ENCODE data around the gene LSM14A. TPM values are rescaled to one million over a fixed set of nuclear protein-coding genes. Genes with fewer than 3 reads are reported as not detected.
"Not testable (repeated sequence)": the region's sequence is repeated elsewhere in the genome, so short reads cannot be mapped to it uniquely, and the experiment has no call there.

LSM14A gene
- polyA plus RNA-seq, 3 donors, result 73.2 to 91.8 (median 82.7) TPM

DNA sequence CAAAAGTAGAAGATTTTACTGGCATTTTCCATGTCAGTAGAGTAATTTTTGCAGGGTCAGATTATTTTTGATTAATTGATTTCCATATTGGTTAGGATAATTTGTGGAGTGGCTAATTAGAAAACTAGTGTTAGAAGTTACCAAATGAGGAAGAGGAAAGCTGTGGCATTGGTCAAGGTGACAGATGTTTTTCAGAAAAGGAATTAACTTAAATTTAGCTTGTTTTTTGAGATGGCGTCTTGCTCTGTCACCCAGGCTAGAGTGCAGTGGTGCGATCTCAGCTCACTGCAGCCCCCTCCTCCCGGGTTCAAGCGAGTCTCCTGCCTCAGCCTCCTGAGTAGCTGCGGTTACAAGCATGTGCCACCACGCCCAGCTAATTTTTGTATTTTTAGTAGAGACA, 28.8 kb downstream of the LSM14A start:
- Histone ChIP-seq H3K27me3 (ENCODE audit: control insufficient read depth in 2 of 2, insufficient read depth in 2 of 2, low read length in 2 of 2) (no peaks in the 10 kb centered on the region), H3K79me2 (ENCODE audit: insufficient read depth, low read length) (peaks cover 5% of the 10 kb centered on the region), H3K9ac (ENCODE audit: insufficient read depth, low read length, poor library complexity, severe bottlenecking) (no peak overlapping the region), H3K4me3 (replicated peaks in 1 of 3; ENCODE audit: low read depth in 2 of 3, low read length in 3 of 3) (no peak overlapping the region), H3K9me3 (replicated peaks in 1 of 2; ENCODE audit: control insufficient read depth in 1 of 2, insufficient read depth in 1 of 2, low read length in 2 of 2) (no peaks in the 10 kb centered on the region), H4K20me1 (ENCODE audit: insufficient read depth, low read length) (peaks cover 29% of the 10 kb centered on the region), H3K27ac (ENCODE audit: low read depth in 1 of 2, low read length in 2 of 2) (no peak overlapping the region), H3K4me2 (replicated peaks; ENCODE audit: extremely low read depth, low read length, poor library complexity, severe bottlenecking) (no peak overlapping the region), H3K4me1 (ENCODE audit: control insufficient read depth in 1 of 2, insufficient read depth in 2 of 2, low read length in 2 of 2) (no peaks in the 10 kb centered on the region), H2AFZ (ENCODE audit: insufficient read depth, low read depth, low read length, poor library complexity, severe bottlenecking) (no peak overlapping the region), H3K36me3 (replicated peaks in 1 of 2; ENCODE audit: control insufficient read depth in 1 of 2, insufficient read depth in 2 of 2, low read length in 2 of 2) (peaks cover 53 to 88% of the 10 kb centered on the region in 2 donors)
- H3K36me3 Mint-ChIP-seq, result peaks cover 53 to 84% of the 10 kb centered on the region in 2 donors
- TF ChIP-seq, protein P1, sequence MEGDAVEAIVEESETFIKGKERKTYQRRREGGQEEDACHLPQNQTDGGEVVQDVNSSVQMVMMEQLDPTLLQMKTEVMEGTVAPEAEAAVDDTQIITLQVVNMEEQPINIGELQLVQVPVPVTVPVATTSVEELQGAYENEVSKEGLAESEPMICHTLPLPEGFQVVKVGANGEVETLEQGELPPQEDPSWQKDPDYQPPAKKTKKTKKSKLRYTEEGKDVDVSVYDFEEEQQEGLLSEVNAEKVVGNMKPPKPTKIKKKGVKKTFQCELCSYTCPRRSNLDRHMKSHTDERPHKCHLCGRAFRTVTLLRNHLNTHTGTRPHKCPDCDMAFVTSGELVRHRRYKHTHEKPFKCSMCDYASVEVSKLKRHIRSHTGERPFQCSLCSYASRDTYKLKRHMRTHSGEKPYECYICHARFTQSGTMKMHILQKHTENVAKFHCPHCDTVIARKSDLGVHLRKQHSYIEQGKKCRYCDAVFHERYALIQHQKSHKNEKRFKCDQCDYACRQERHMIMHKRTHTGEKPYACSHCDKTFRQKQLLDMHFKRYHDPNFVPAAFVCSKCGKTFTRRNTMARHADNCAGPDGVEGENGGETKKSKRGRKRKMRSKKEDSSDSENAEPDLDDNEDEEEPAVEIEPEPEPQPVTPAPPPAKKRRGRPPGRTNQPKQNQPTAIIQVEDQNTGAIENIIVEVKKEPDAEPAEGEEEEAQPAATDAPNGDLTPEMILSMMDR (IDR thresholded peaks at IDR 0.05), result no peak
- DNase-seq, result no peak
- no peaks in the 10 kb centered on the region for H3K27me3 Mint-ChIP-seq (ENCODE audit: low read depth in 3 of 3)
- intact Hi-C loops (cut with micrococcal nuclease), result no loop called here
- H3K4me1 Mint-ChIP-seq, result no peaks in the 10 kb centered on the region
- H3K27ac Mint-ChIP-seq, result peak overlapping the region in 1 of 7 donors; percentile 22
- WGBS (ENCODE audit: insufficient coverage), result 79% methylated on average over 5 of the region's 6 CpGs
- peaks cover 0 to 2% (median 0%) of the 10 kb centered on the region in 7 donors for H3K9me3 Mint-ChIP-seq
- H3K4me3 Mint-ChIP-seq, result no peak overlapping the region

DNA sequence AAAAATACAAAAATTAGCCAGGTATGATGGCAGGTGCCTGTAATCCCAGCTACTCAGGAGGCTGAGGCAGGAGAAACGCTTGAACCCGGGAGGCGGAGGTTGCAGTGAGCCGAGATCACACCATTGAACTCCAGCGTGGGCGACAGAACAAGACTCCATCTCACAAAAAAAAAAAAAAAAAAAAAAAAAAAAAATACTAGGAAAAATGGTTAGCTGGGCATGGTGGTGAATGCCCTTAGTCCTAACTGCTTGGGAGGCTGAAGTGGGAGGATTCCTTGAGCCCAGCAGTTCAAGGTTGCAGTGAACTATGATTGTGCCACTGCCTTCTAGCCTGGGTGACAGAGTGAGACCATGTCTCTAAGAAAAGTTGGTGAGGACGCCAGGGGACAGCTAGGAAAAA, 33.0 kb downstream of the LSM14A start:
- H3K4me2 ChIP-seq (replicated peaks; ENCODE audit: extremely low read depth, low read length, poor library complexity, severe bottlenecking); H3K4me1 Mint-ChIP-seq; intact Hi-C loops (cut with micrococcal nuclease); H3K4me3 Mint-ChIP-seq; H3K79me2 ChIP-seq (ENCODE audit: insufficient read depth, low read length); H3K9ac ChIP-seq (ENCODE audit: insufficient read depth, low read length, poor library complexity, severe bottlenecking); DNase-seq; H3K9me3 ChIP-seq (replicated peaks in 1 of 2; ENCODE audit: control insufficient read depth in 1 of 2, insufficient read depth in 1 of 2, low read length in 2 of 2); H3K4me3 ChIP-seq (replicated peaks in 1 of 3; ENCODE audit: low read depth in 2 of 3, low read length in 3 of 3); H3K9me3 Mint-ChIP-seq; H2AFZ ChIP-seq (ENCODE audit: insufficient read depth, low read depth, low read length, poor library complexity, severe bottlenecking); H3K27ac ChIP-seq (ENCODE audit: low read depth in 1 of 2, low read length in 2 of 2); H3K4me1 ChIP-seq (ENCODE audit: control insufficient read depth in 1 of 2, insufficient read depth in 2 of 2, low read length in 2 of 2); H3K27me3 Mint-ChIP-seq (ENCODE audit: low read depth in 3 of 3); H3K27me3 ChIP-seq (ENCODE audit: control insufficient read depth in 2 of 2, insufficient read depth in 2 of 2, low read length in 2 of 2): not testable (repeated sequence)
- peaks cover 58 to 86% of the 10 kb centered on the region in 2 donors for H3K36me3 Mint-ChIP-seq
- Histone ChIP-seq H3K36me3 (replicated peaks in 1 of 2; ENCODE audit: control insufficient read depth in 1 of 2, insufficient read depth in 2 of 2, low read length in 2 of 2) (peaks cover 35 to 90% of the 10 kb centered on the region in 2 donors), H4K20me1 (ENCODE audit: insufficient read depth, low read length) (peaks cover 24% of the 10 kb centered on the region)
- H3K27ac Mint-ChIP-seq, result peak overlapping the region in 3 of 7 donors; percentile 75 to 85 (median 78)
- no CpG with 5 or more reads among the region's 7 CpGs for WGBS (ENCODE audit: insufficient coverage)

Measured in CD14-positive monocyte (primary cell).